Liver (tissue), 9 donors: Measurements from ENCODE around the gene PSENEN. TPM values are rescaled to one million over a fixed set of nuclear protein-coding genes. Genes with fewer than 3 reads are reported as not detected.
"Not testable (repeated sequence)": the region's sequence is repeated elsewhere in the genome, so short reads cannot be mapped to it uniquely, and the experiment has no call there.

Experiments used
- DNase-seq: peaks from one replicate; pipeline ENCODE4 v3.0.0-alpha.2; 2017; ENCODE audit warnings: low spot score
- H3K27ac ChIP-seq, 2 donors: one replicate each; pipeline ENCODE4 v1.7.0; 2013; ENCODE audit warnings: inconsistent platforms in 2 of 2, low read length in 2 of 2, control low read depth in 1 of 2, low read depth in 1 of 2, mild to moderate bottlenecking in 1 of 2
- H3K27me3 ChIP-seq, 4 donors: one replicate each; pipeline versions ENCODE4 v1.6.1 to v1.7.0; 2013; ENCODE audit warnings: low read length in 3 of 4, inconsistent platforms in 1 of 4, mild to moderate bottlenecking in 1 of 4, moderate library complexity in 1 of 4; ENCODE audit not compliant: control insufficient read depth in 4 of 4, insufficient read depth in 4 of 4
- H3K36me3 ChIP-seq, 4 donors: one replicate each; pipeline versions ENCODE4 v1.6.1 to v1.7.0; 2013; ENCODE audit warnings: low read length in 3 of 4, mild to moderate bottlenecking in 3 of 4, low read depth in 1 of 4, moderate library complexity in 1 of 4; ENCODE audit not compliant: control insufficient read depth in 4 of 4, insufficient read depth in 3 of 4
- H3K4me1 ChIP-seq, 4 donors: one replicate each; pipeline versions ENCODE4 v1.6.1 to v1.7.0; 2013; ENCODE audit warnings: low read length in 3 of 4, mild to moderate bottlenecking in 3 of 4, moderate library complexity in 1 of 4; ENCODE audit not compliant: control insufficient read depth in 4 of 4, insufficient read depth in 4 of 4
- H3K4me3 ChIP-seq, 3 donors: one replicate each; pipeline versions ENCODE4 v1.6.1 to v1.7.0; 2013; ENCODE audit warnings: low read length in 3 of 3, control low read depth in 1 of 3, low read depth in 1 of 3, mild to moderate bottlenecking in 1 of 3
- H3K9ac ChIP-seq, 2 donors: one replicate each; pipeline ENCODE4 v1.7.0; 2013; ENCODE audit warnings: low read length in 2 of 2, mild to moderate bottlenecking in 2 of 2, moderate library complexity in 2 of 2, control low read depth in 1 of 2, low read depth in 1 of 2
- H3K9me3 ChIP-seq, 4 donors: one replicate each; pipeline versions ENCODE4 v1.6.1 to v1.7.0; 2013; ENCODE audit warnings: low read length in 3 of 4; ENCODE audit not compliant: control insufficient read depth in 4 of 4
- ATF3 ChIP-seq: IDR thresholded peaks from 2 replicates; pipeline ENCODE4 v1.6.1; 2016; ENCODE audit warnings: antibody characterized with exemption
- CTCF ChIP-seq: fragments of 150-350 bp; IDR thresholded peaks from 2 replicates; pipeline ENCODE4 v1.5.1; 2017; ENCODE audit warnings: improper control_type of control experiment, low read depth, low read length; ENCODE audit not compliant: missing input control
- EGR1 ChIP-seq, 2 donors: IDR thresholded peaks; 2 replicates each; pipeline ENCODE4 v1.6.1; 2016 to 2018; ENCODE audit warnings: antibody characterized with exemption in 2 of 2, low read depth in 2 of 2
- FOXA1 ChIP-seq: IDR thresholded peaks from 2 replicates; pipeline ENCODE4 v1.6.1; 2016; ENCODE audit warnings: antibody characterized with exemption
- HNF4A ChIP-seq, 2 donors: conservative IDR thresholded peaks; 2 replicates each; pipeline ENCODE4 v1.6.1; 2016; ENCODE audit warnings: antibody characterized with exemption in 2 of 2, mild to moderate bottlenecking in 2 of 2
- HNF4G ChIP-seq: IDR thresholded peaks from 2 replicates; pipeline ENCODE4 v1.6.1; 2016; ENCODE audit warnings: antibody characterized with exemption
- MAX ChIP-seq: IDR thresholded peaks from 2 replicates; pipeline ENCODE4 v1.6.1; 2016; ENCODE audit warnings: antibody characterized with exemption
- NR2F2 ChIP-seq: IDR thresholded peaks from 2 replicates; pipeline ENCODE4 v1.6.1; 2016; ENCODE audit warnings: antibody characterized with exemption
- RAD21 ChIP-seq, 2 donors: IDR thresholded peaks; 2 replicates each; pipeline ENCODE4 v1.6.1; 2016; ENCODE audit warnings: antibody characterized with exemption in 2 of 2, mild to moderate bottlenecking in 2 of 2
- REST ChIP-seq: IDR thresholded peaks from 2 replicates; pipeline ENCODE4 v1.6.1; 2016; ENCODE audit warnings: antibody characterized with exemption, mild to moderate bottlenecking
- RXRA ChIP-seq, 2 donors: IDR thresholded peaks; 2 replicates each; pipeline ENCODE4 v1.6.1; 2017 to 2018; ENCODE audit warnings: antibody characterized with exemption in 2 of 2, mild to moderate bottlenecking in 1 of 2
- SP1 ChIP-seq: IDR thresholded peaks from 2 replicates; pipeline ENCODE4 v1.6.1; 2018; ENCODE audit warnings: antibody characterized with exemption, mild to moderate bottlenecking
- TAF1 ChIP-seq: conservative IDR thresholded peaks from 2 replicates; pipeline ENCODE4 v1.6.1; 2016; ENCODE audit warnings: antibody characterized with exemption, mild to moderate bottlenecking
- YY1 ChIP-seq: IDR thresholded peaks from 2 replicates; pipeline ENCODE4 v1.6.1; 2016; ENCODE audit warnings: antibody characterized with exemption, mild to moderate bottlenecking
- ZBTB33 ChIP-seq: IDR thresholded peaks from 2 replicates; pipeline ENCODE4 v1.6.1; 2016; ENCODE audit warnings: antibody characterized with exemption
- WGBS: extraction: QIAGEN DNeasy Blood & Tissue Kit; methylation state at CpG from one replicate; pipeline ENCODE4 v1.1.7; 2013; 5-methylcytosine and 5-hydroxymethylcytosine counted together
- polyA plus RNA-seq, 2 donors: library from polyadenylated mRNA; stranded (reverse) in 1 of 2; unstranded in 1 of 2; fragments of 200-250 nt in 1 of 2; fragments of >200 nt in 1 of 2; fragmentation: Nextera tagmentation in 1 of 2; extraction: Ambion mirVana in 1 of 2; gene quantifications; one replicate each; pipeline versions ENCODE4 v1.2.1 to v1.2.3, GENCODE V29; 2013 to 2015
- total RNA-seq, 2 donors: library from RNA; depleted of rRNA; stranded (reverse); fragments of >200 nt; gene quantifications; one replicate each; pipeline ENCODE4 v1.2.3, GENCODE V29; 2014
- donor health status: healthy.
- donor health status: healthy.
- donor health status: healthy.
- donor health status: healthy.
- donor health status: healthy.

Gene PSENEN
- total and polyA plus RNA-seq, 4 donors: 7.4 to 58.1 (median 20.7) TPM

- no peak for TF ChIP-seq ATF3
- no peak for TF ChIP-seq TAF1
- TF ChIP-seq CTCF: no peak
- TF ChIP-seq HNF4A (conservative IDR thresholded peaks at IDR 0.05): no peak
- TF ChIP-seq FOXA1: no peak
- no peak for TF ChIP-seq RAD21 (IDR thresholded peaks at IDR 0.05)
- TF ChIP-seq RXRA (IDR thresholded peaks at IDR 0.05): no peak
- TF ChIP-seq NR2F2: no peak
- no peak for TF ChIP-seq ZBTB33
- TF ChIP-seq YY1: no peak
- no peak for TF ChIP-seq MAX
- no peak for TF ChIP-seq REST
- no peak for TF ChIP-seq EGR1 (IDR thresholded peaks at IDR 0.05; ENCODE audit: low read depth in 2 of 2)
- no peak for TF ChIP-seq SP1
- no peak for TF ChIP-seq HNF4G
- H3K4me1 ChIP-seq: peaks cover 0 to 4% (median 2%) of the 10 kb centered on the region in 4 donors
- H3K9ac ChIP-seq: no peak overlapping the region
- H3K27me3 ChIP-seq: no peaks in the 10 kb centered on the region
- no peak for DNase-seq
- no peak overlapping the region for H3K27ac ChIP-seq
- WGBS: 86% methylated on average over 7 of the region's 7 CpGs
- H3K9me3 ChIP-seq: no peaks in the 10 kb centered on the region
- no peaks in the 10 kb centered on the region for H3K36me3 ChIP-seq
- H3K4me3 ChIP-seq: no peak overlapping the region
Measured at GRCh38 chr19:35793381-35794165, 48.1 kb downstream of the PSENEN start.

GRCh38 chr19:35795564-35795963 lies 50.1 kb downstream of the PSENEN start:
- H3K4me3 ChIP-seq, DNase-seq, H3K27ac ChIP-seq, H3K27me3 ChIP-seq, H3K9ac ChIP-seq, H3K36me3 ChIP-seq, H3K4me1 ChIP-seq, H3K9me3 ChIP-seq: not testable (repeated sequence)
- 75% methylated on average over 1 of the region's 1 CpG for WGBS

Other genes starting within 250 kb of the PSENEN start
- 1 to 10 TPM; 1.7 to 9.4 TPM for gene DMKN, start 232.0 kb upstream of the PSENEN start, total RNA-seq
- gene DMKN, start 232.0 kb upstream of the PSENEN start, polyA plus RNA-seq: 1 to 10 TPM; 1.4 to 3.1 TPM
- not detected for gene SBSN, start 217.3 kb upstream of the PSENEN start, total RNA-seq
- not detected for gene SBSN, start 217.3 kb upstream of the PSENEN start, polyA plus RNA-seq
- not detected for gene GAPDHS, start 212.2 kb upstream of the PSENEN start, total RNA-seq
- not detected for gene GAPDHS, start 212.2 kb upstream of the PSENEN start, polyA plus RNA-seq
- 10 to 100 TPM; 18.1 to 28.0 TPM for gene TMEM147, start 200.0 kb upstream of the PSENEN start, total RNA-seq
- 10 to 100 TPM; 61.3 to 97.4 TPM for gene TMEM147, start 200.0 kb upstream of the PSENEN start, polyA plus RNA-seq
- not detected for gene ATP4A, start 182.0 kb upstream of the PSENEN start, total RNA-seq
- not detected for gene ATP4A, start 182.0 kb upstream of the PSENEN start, polyA plus RNA-seq
- gene PMIS2, start 159.5 kb upstream of the PSENEN start, total RNA-seq: not detected
- not detected for gene PMIS2, start 159.5 kb upstream of the PSENEN start, polyA plus RNA-seq
- 1 to 10 TPM; 2.5 to 7.3 TPM for gene HAUS5, start 132.9 kb upstream of the PSENEN start, total RNA-seq
- 1 to 10 TPM; 1.9 to 2.2 TPM for gene HAUS5, start 132.9 kb upstream of the PSENEN start, polyA plus RNA-seq
- 10 to 100 TPM; 20.1 TPM for gene RBM42, start 116.6 kb upstream of the PSENEN start, total RNA-seq
- gene RBM42, start 116.6 kb upstream of the PSENEN start, polyA plus RNA-seq: 10 to 100 TPM; 17.8 to 34.7 TPM
- gene ETV2, start 103.9 kb upstream of the PSENEN start, total RNA-seq: under 1 TPM; 0.17 to 0.70 TPM
- 1 to 10 TPM; 1.6 to 1.8 TPM for gene ETV2, start 103.9 kb upstream of the PSENEN start, polyA plus RNA-seq
- gene COX6B1, start 97.3 kb upstream of the PSENEN start, total RNA-seq: 100 to 1,000 TPM; 139 to 191 TPM
- gene COX6B1, start 97.3 kb upstream of the PSENEN start, polyA plus RNA-seq: 100 to 1,000 TPM; 451 to 518 TPM
- gene UPK1A, start 79.1 kb upstream of the PSENEN start, total RNA-seq: under 1 TPM in 1 of 2 donors, not detected in 1; 0.56 TPM
- gene UPK1A, start 79.1 kb upstream of the PSENEN start, polyA plus RNA-seq: under 1 TPM in 1 of 2 donors, not detected in 1; 0.10 TPM
- gene ZBTB32, start 41.1 kb upstream of the PSENEN start, total RNA-seq: not detected
- gene ZBTB32, start 41.1 kb upstream of the PSENEN start, polyA plus RNA-seq: under 1 TPM in 1 of 2 donors, not detected in 1; 0.47 TPM
- 10 to 100 TPM in 1 of 2 donors, 1 to 10 TPM in 1; 6.3 to 12.1 TPM for gene KMT2B, start 27.6 kb upstream of the PSENEN start, total RNA-seq
- 10 to 100 TPM in 1 of 2 donors, 1 to 10 TPM in 1; 3.7 to 10.3 TPM for gene KMT2B, start 27.6 kb upstream of the PSENEN start, polyA plus RNA-seq
- 10 to 100 TPM in 1 of 2 donors, 1 to 10 TPM in 1; 7.0 to 11.2 TPM for gene IGFLR1, start 3.2 kb upstream of the PSENEN start, total RNA-seq
- 10 to 100 TPM; 51.1 to 59.7 TPM for gene IGFLR1, start 3.2 kb upstream of the PSENEN start, polyA plus RNA-seq
- gene U2AF1L4, start 233 bp upstream of the PSENEN start, total RNA-seq: 10 to 100 TPM in 1 of 2 donors, 1 to 10 TPM in 1; 4.5 to 14.8 TPM
- 10 to 100 TPM; 12.0 to 36.5 TPM for gene U2AF1L4, start 233 bp upstream of the PSENEN start, polyA plus RNA-seq
- gene LIN37, start 2.9 kb downstream of the PSENEN start, total RNA-seq: 1 to 10 TPM; 2.6 to 7.0 TPM
- gene LIN37, start 2.9 kb downstream of the PSENEN start, polyA plus RNA-seq: 1 to 10 TPM; 5.8 to 6.3 TPM
- gene HSPB6, start 11.4 kb downstream of the PSENEN start, total RNA-seq: 1 to 10 TPM; 2.7 to 4.4 TPM
- gene HSPB6, start 11.4 kb downstream of the PSENEN start, polyA plus RNA-seq: 10 to 100 TPM in 1 of 2 donors, 1 to 10 TPM in 1; 6.9 to 17.7 TPM
- 1 to 10 TPM; 2.1 to 4.5 TPM for gene PROSER3, start 12.5 kb downstream of the PSENEN start, total RNA-seq
- 1 to 10 TPM; 2.4 to 3.1 TPM for gene PROSER3, start 12.5 kb downstream of the PSENEN start, polyA plus RNA-seq
- 10 to 100 TPM in 1 of 2 donors, 1 to 10 TPM in 1; 2.0 to 10.1 TPM for gene ARHGAP33, start 29.9 kb downstream of the PSENEN start, total RNA-seq
- 1 to 10 TPM in 1 of 2 donors, under 1 TPM in 1; 0.85 to 1.6 TPM for gene ARHGAP33, start 29.9 kb downstream of the PSENEN start, polyA plus RNA-seq
- gene PRODH2, start 67.2 kb downstream of the PSENEN start, total RNA-seq: 100 to 1,000 TPM in 1 of 2 donors, 10 to 100 TPM in 1; 56.4 to 116 TPM
- gene PRODH2, start 67.2 kb downstream of the PSENEN start, polyA plus RNA-seq: 100 to 1,000 TPM; 112 to 156 TPM
- under 1 TPM in 1 of 2 donors, not detected in 1; under 0.01 TPM for gene NPHS1, start 106.9 kb downstream of the PSENEN start, total RNA-seq
- gene NPHS1, start 106.9 kb downstream of the PSENEN start, polyA plus RNA-seq: not detected
- not detected for gene KIRREL2, start 111.3 kb downstream of the PSENEN start, total RNA-seq
- gene KIRREL2, start 111.3 kb downstream of the PSENEN start, polyA plus RNA-seq: not detected
- under 1 TPM in 1 of 2 donors, not detected in 1; 0.08 TPM for gene APLP1, start 122.9 kb downstream of the PSENEN start, total RNA-seq
- gene APLP1, start 122.9 kb downstream of the PSENEN start, polyA plus RNA-seq: under 1 TPM; 0.16 to 0.51 TPM
- 1 to 10 TPM; 1.3 to 2.4 TPM for gene NFKBID, start 154.9 kb downstream of the PSENEN start, total RNA-seq
- gene NFKBID, start 154.9 kb downstream of the PSENEN start, polyA plus RNA-seq: 1 to 10 TPM in 1 of 2 donors, under 1 TPM in 1; 0.66 to 1.2 TPM
- 1 to 10 TPM; 2.0 to 3.1 TPM for gene HCST, start 156.9 kb downstream of the PSENEN start, total RNA-seq
- gene HCST, start 156.9 kb downstream of the PSENEN start, polyA plus RNA-seq: 10 to 100 TPM in 1 of 2 donors, 1 to 10 TPM in 1; 4.6 to 13.3 TPM
- 10 to 100 TPM; 26.8 to 37.6 TPM for gene TYROBP, start 162.6 kb downstream of the PSENEN start, total RNA-seq
- gene TYROBP, start 162.6 kb downstream of the PSENEN start, polyA plus RNA-seq: 10 to 100 TPM; 43.8 to 89.6 TPM
- 1 to 10 TPM in 1 of 2 donors, under 1 TPM in 1; 0.89 to 1.9 TPM for gene LRFN3, start 190.7 kb downstream of the PSENEN start, total RNA-seq
- 1 to 10 TPM; 2.2 to 8.4 TPM for gene LRFN3, start 190.7 kb downstream of the PSENEN start, polyA plus RNA-seq
- 10 to 100 TPM in 1 of 2 donors, 1 to 10 TPM in 1; 8.4 to 28.4 TPM for gene SDHAF1, start 249.5 kb downstream of the PSENEN start, total RNA-seq
- 10 to 100 TPM; 16.0 to 21.7 TPM for gene SDHAF1, start 249.5 kb downstream of the PSENEN start, polyA plus RNA-seq